AG09309 (cell line): Measurements from ENCODE around the gene GFOD1.

Experiments
- DNase-seq: peaks from one replicate; pipeline ENCODE4 v3.0.0-alpha.2; 2010; ENCODE audit warnings: low read depth
- H3K4me3 ChIP-seq: 2 replicates; pipeline ENCODE4 v1.5.1; 2011; ENCODE audit warnings: mild to moderate bottlenecking, low read depth, low read length, moderate library complexity; ENCODE audit not compliant: control insufficient read depth
- TF ChIP-seq, protein P1 (sequence below): IDR thresholded peaks from 2 replicates; pipeline ENCODE4 v1.5.1; 2011; ENCODE audit warnings: mild to moderate bottlenecking, low read depth, low read length, inconsistent platforms; ENCODE audit not compliant: insufficient read depth, control insufficient read depth; ENCODE audit errors: missing control alignments

Gene GFOD1

GRCh38 chr6:13413466-13413862 is 73.9 kb downstream of the GFOD1 start:
- DNase-seq = no peak
- no peak overlapping the region for H3K4me3 ChIP-seq

DNA sequence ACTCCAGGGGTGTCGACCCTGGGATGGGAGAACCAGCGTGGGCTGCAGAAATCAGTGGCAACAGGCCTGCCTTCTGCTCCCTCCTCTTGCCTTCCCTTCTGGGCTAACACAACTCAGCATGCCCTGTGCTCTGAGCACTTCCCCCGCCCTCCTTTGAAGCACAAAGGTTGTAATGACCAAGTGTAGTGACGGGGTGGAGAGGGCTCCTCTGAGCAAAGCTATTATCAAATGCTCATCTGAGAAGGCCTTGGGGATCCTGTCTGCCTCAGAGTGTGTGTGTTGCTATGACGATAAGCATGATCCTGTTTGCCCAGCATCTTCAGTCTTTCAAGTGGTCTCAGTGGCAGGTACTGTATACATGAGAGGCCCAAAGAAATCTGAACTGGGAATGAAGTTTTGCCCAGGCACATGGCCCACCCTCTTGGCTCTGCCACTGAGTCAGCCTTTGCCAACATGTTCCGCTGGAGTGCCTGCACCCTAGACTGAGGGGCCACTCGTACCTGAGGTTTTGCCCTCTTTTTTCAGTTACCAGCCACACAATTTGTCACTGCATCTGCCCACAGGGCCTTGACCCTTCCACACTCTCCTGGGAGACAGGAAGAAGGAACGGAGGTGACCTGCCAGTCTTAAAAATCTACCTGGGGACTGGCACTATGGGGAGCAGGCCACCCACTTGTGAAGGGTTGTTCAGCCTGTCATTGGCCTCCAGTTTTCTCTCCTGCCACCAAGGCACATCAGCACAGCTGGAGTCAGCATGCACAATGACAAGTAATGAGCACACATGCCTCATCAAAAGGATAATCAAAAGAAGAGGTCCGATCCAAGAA is 74.5 kb downstream of the GFOD1 start:
- DNase-seq = no peak
- TF ChIP-seq, protein P1, sequence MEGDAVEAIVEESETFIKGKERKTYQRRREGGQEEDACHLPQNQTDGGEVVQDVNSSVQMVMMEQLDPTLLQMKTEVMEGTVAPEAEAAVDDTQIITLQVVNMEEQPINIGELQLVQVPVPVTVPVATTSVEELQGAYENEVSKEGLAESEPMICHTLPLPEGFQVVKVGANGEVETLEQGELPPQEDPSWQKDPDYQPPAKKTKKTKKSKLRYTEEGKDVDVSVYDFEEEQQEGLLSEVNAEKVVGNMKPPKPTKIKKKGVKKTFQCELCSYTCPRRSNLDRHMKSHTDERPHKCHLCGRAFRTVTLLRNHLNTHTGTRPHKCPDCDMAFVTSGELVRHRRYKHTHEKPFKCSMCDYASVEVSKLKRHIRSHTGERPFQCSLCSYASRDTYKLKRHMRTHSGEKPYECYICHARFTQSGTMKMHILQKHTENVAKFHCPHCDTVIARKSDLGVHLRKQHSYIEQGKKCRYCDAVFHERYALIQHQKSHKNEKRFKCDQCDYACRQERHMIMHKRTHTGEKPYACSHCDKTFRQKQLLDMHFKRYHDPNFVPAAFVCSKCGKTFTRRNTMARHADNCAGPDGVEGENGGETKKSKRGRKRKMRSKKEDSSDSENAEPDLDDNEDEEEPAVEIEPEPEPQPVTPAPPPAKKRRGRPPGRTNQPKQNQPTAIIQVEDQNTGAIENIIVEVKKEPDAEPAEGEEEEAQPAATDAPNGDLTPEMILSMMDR = no peak
- no peak overlapping the region for H3K4me3 ChIP-seq

More at GRCh38 chr6:13413466-13413862, 73.9 kb downstream of the GFOD1 start:
- TF ChIP-seq, protein P1 = no peak

DNA sequence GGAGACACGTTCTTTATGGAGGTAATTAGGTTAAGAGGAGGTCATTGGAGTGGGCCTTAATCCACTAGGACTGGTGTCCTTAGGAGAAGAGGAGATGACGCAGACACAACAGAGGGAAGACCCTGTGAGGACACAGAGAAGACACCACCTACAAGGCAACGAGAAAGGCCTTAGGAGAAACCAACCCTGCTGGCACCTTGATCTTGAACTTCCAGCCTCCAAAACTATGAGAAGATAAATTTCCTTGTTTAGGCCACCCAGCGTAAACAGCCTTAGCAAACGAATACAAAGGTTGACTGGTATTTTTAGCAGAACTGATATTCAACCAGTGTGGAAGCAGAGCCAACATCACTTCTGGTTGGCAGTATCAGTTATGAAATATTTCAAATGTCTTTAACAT is 75.2 kb downstream of the GFOD1 start:
- TF ChIP-seq, protein P1 = no peak
- no peak overlapping the region for H3K4me3 ChIP-seq
- no peak for DNase-seq

- DNase-seq = no peak
- TF ChIP-seq, protein P1 = no peak
- H3K4me3 ChIP-seq = no peak overlapping the region
Measured at GRCh38 chr6:13411484-13411883, 75.9 kb downstream of the GFOD1 start.

DNA sequence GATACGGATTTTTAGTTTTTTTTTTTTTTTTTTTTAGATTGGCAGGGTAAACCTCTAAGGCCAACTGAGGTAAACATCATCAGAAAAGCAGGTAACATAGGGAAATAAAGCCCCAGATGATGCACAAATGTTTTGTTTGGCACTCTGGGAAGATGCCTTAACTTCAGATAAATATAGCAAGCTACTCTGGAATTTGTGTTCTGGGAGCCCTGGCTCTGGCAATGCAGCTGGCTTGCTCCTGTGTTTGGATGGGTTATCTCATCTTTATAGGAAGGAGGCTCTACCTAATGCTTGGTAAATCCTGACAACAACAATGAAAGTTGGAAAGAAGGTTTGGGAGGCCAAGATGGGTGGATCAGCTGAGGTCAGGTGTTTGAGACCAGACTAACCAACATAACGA is 77.4 kb downstream of the GFOD1 start:
- no peak for DNase-seq
- TF ChIP-seq, protein P1 = no peak
- no peak overlapping the region for H3K4me3 ChIP-seq

DNA sequence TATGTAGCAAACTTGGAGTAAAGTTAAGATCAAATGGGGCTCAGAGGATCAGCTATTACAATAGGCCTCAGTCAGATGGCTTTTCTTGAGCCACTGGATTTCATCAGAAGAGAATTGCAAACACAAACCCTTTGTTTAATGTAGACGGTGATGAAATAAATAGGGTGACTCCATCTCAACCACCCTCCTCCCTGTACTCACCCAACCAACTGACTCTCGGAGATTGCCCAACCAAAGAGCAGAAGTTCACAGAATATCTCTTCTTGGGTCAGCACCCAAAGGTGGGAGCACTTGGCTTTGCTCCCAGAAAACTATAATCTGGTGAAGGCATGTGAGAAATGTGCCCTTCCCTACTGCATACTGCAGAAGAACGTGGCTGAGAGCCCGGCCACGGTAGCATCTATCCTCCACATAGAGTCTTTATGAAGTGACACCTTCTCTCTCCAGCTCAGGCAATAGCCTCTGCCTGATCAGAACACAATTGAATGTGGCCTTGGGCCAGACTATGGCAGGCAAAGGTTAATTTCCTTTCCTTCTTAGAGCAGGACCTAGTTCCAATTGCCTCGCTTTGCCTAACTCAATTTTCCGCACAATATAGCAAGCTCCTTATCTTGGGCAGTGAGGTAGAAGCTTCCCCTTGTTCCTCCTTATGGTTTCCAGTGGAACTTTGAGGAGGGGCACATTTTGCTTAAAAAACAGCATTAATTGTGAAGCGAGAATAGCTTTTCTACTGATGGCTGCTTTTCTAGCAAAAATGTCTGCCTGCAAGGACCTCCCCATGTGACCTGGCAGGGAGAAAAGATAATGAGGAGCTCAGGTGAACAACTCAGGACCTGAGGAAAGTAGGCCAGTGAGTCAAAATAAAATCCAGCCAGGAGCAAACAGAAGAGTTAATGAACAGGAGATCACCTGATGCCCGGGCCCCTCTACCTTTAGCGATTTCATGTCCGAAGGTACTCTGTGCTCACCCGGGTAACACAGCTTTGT is 79.4 kb downstream of the GFOD1 start:
- peak; percentile 72 for DNase-seq
- TF ChIP-seq, protein P1 = no peak
- no peak overlapping the region for H3K4me3 ChIP-seq
